GM19397 (cell line): ENCODE measurements around the gene PSORS1C1.

Experiments
- ATAC-seq: cut with Tn5 transposase; IDR thresholded peaks from one replicate; pipeline ENCODE4 v1.9.1; 2021; ENCODE audit warnings: mild to moderate bottlenecking, moderate library complexity; ENCODE audit not compliant: unreplicated experiment

The PSORS1C1 gene

GRCh38 chr6:31125586-31126363 lies 11.2 kb downstream of the PSORS1C1 start:
- no peak for ATAC-seq

GRCh38 chr6:31126396-31127175 lies 12.0 kb downstream of the PSORS1C1 start:
- ATAC-seq, result no peak

- no peak for ATAC-seq
Observed at GRCh38 chr6:31128093-31128676, 13.6 kb downstream of the PSORS1C1 start.

DNA sequence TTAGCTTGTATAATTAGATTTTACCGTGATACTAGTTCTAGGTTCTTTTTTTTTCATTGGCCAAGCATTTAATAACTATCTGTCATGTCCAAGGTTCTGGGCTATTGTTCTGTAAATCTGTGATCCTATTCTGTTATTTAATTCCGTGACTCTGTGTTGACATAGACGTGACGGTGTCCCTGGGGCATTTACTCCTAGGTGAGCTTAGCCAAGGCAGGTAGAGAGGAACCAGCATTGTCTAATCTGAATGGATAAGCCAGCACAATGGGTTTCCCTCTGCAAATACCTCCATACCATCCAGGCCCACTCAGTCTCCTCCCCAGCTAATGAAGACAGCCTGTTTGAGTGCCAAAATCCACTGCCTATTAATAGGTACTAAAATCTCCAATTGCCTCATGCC lies 14.5 kb downstream of the PSORS1C1 start:
- ATAC-seq, result no peak

- ATAC-seq, result no peak
Observed at GRCh38 chr6:31130751-31131150, 16.2 kb downstream of the PSORS1C1 start.

DNA sequence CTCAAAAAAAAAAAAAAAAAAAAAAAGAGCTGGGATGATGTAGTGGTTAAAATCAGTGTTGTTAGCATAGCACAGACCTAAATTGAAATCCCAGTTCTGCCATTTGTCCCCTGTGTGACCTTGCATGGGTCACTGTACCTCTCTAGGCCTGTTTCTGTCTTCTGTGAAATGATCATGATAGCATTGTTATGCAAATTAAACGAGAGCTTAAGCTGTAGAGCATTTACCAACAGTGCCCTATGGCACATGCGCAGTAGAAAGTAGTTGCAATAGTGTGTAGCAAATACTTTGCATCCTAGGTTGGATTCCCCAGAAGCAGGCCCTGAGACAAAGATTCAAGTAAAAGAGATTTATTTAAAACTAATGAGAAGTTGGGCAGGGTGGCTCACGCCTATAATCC lies 17.0 kb downstream of the PSORS1C1 start:
- ATAC-seq, result no peak

GRCh38 chr6:31132806-31133205 lies 18.2 kb downstream of the PSORS1C1 start:
- no peak for ATAC-seq

DNA sequence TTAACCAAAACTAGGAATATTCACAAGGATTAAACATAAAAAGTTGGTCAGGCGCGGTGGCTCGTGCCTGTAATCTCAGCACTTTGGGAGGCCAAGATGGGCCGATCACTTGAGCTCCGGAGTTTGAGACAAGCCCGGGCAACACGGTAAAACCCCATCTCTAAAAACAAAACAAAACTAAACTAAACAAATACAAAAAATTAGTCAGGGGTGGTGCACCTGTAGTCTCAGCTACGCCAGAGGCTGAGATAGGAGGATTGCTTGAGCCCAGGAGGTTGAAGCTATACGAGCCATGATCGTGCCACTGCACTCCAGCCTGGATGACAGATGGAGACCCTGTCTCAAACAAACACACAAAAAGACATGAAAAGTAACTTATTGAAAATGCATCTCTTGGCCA lies 21.1 kb downstream of the PSORS1C1 start:
- ATAC-seq, result no peak

DNA sequence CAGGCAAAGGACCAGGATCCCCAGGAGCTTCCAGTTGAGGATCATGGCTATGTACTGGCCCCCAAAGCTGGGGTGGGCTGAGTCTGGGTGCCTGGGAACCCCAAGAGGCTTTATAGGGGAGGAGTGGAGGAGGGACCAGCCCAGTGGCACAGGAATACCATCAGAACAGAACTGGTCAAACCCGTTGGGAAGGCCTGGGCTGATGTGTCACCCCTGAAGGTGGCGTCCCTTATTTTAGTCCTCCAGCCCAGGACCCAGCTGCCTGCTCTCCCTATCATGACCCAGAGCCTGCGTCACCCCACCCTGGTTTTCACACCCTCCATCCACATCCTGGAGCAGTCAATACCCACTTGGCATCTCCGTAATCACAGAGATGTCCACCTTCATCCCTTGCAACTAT lies 24.4 kb downstream of the PSORS1C1 start, which contains the start of gene PSORS1C2:
TSS of gene PSORS1C2 (minus strand) at position 85 of the 400 bp plus-strand sequence. CDS start at position 45, 40 bp downstream.
- ATAC-seq, result no peak

GRCh38 chr6:31139599-31139998 lies 25.0 kb downstream of the PSORS1C1 start:
- no peak for ATAC-seq

DNA sequence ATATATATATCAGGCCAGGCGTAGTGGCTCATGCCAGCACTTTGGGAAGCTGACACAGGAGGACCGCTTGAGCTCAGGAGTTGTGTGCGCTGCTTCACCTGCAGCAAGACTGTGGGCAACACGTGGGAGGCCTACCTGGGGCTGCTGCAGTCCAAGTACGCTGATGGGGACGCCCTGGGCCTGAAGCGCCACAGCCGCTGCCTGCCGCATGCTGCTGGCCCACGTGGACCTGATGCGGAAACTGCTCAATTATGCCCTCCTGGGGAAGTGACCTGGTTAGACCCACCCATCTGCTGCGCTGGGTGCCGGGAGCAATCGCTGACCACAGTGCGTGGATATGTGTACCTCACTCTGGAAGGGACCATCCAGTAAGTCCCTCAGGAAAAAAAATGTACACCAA lies 26.0 kb downstream of the PSORS1C1 start:
- ATAC-seq, result no peak

DNA sequence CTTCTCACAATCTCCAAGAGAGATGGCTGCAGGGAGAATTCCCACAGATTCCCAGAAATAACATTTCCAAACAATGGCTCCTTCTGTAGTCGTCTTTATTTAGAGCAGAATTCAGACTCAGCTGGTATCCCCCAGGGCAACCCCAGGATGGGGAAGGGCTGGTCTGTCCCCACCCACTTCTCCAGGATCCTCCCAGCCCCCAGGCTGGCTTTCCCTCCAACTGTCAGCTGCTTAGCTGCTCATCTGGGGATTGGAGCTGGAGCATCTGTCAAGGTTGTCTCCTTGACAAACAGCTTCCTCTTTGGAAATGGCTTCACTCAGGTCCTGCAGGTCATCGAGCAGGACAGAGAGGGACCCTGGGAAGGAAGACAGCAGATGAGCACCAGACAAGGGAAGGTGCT lies 27.8 kb downstream of the PSORS1C1 start:
- ATAC-seq, result no peak

GRCh38 chr6:31143148-31143547 lies 28.5 kb downstream of the PSORS1C1 start:
- no peak for ATAC-seq

DNA sequence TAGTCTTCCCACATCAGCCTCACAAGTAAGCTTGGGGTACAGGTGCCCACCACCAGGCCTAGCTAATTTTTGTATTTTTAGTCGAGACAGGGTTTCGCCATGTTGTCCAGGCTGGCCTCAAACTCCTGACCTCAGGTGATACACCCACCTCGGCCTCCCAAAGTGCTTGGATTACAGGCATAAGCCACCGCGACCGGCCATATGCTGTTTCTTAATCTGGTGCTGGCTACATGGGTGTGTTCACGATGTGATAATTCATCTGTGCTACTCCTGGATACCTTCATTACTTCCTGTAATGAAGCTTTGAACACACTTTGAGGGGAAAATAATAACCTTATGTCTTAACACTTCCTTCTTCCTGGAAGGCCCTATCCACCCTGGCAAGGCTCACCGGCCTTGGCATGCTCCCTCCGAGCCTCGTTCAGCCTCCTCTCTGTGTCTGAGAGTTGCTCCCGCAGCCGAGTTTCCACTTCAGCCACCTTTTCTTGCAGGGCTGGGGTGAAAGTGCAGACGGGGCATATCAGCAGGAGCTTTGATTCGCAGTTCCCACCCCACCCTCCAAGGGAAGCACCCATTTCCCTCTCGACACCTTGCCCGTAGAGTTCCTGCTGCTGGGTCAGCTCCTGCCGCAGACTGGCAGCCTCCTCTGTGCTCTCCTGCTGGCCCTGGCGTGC lies 29.8 kb downstream of the PSORS1C1 start:
- no peak for ATAC-seq

- ATAC-seq, result no peak
Observed at GRCh38 chr6:31144970-31145340, 30.4 kb downstream of the PSORS1C1 start.

- no peak for ATAC-seq
Observed at GRCh38 chr6:31145386-31145785, 30.8 kb downstream of the PSORS1C1 start.

GRCh38 chr6:31149827-31150447 lies 35.3 kb downstream of the PSORS1C1 start:
- ATAC-seq, result no peak

GRCh38 chr6:31152781-31153180 lies 38.2 kb downstream of the PSORS1C1 start:
- no peak for ATAC-seq

GRCh38 chr6:31154436-31154835 lies 39.8 kb downstream of the PSORS1C1 start:
- ATAC-seq, result no peak

DNA sequence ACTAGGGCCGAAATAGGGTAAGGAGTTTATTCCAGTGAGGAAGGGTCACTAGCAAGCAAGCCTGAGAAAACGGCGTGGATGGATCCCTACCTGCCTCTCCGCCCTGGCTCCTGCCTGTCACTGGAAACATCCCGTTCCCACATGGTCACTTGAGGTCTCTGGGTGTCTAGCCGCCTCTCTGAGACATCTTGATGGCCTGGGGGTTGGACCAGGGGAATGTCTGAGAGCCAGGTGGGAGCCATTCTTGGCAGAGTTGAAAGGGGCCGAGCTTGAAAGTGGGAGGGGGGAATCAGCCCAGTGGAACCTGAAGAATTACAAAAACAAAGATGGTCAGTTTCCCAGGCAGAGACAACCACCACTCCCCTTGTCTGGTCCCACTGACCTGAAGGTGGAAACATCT lies 42.0 kb downstream of the PSORS1C1 start:
- no peak for ATAC-seq
